ENCODE results near the gene CCDC169.

Gene CCDC169

GRCh38 chr13:36183901-36184300 lies 113.7 kb downstream of the CCDC169 start:
- H3K36me3 Mint-ChIP-seq = no peaks in the 10 kb centered on the region
- no peak overlapping the region for H3K4me3 Mint-ChIP-seq
- CTCF ChIA-PET = interaction anchor here (0.7 kb wide), 1 partner anchor 1307 kb away, joined by 4 read pairs; no protein-coding TSS in a partner anchor
- H3K27ac Mint-ChIP-seq = no peak overlapping the region
- H3K27me3 Mint-ChIP-seq = no peaks in the 10 kb centered on the region
- H3K9me3 Mint-ChIP-seq = no peaks in the 10 kb centered on the region
- H3K4me1 Mint-ChIP-seq = no peaks in the 10 kb centered on the region
- DNase-seq = no peak

Data from activated naive CD4-positive, alpha-beta T cell treated with anti-CD3 and anti-CD28 coated beads, Interleukin-2, amount 10 ng/mL, durations not matched to agents 7 days and 5 days (primary cell).